NCI-H774 (cell line): ENCODE data around the gene ARHGAP44.

Experiments used
- DNase-seq: peaks from one replicate; lab custom pipeline; 2025; lab: John Stamatoyannopoulos, UW

Gene ARHGAP44

DNA sequence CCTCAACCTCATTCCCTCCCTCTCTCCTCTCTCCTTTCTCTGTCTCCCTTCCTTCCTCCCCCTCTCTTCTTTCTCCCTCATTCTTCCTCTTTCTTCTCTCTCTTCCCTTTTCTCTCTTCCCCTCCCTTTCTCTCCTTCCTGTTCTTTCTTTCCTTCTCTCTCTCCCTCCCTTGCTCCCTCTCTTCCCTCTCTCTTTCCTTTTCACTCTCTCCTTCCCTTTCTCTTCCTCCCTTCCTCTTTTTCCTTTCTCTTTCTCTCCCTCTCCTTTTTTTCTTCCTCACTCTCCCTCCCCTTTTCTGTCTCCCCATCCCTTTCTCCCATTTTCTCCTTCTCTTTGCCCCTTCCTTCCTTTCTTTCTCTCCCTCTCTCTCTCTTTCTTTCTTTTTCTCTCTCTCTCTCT, 236.4 kb downstream of the ARHGAP44 start:
- DNase-seq: no peak

DNA sequence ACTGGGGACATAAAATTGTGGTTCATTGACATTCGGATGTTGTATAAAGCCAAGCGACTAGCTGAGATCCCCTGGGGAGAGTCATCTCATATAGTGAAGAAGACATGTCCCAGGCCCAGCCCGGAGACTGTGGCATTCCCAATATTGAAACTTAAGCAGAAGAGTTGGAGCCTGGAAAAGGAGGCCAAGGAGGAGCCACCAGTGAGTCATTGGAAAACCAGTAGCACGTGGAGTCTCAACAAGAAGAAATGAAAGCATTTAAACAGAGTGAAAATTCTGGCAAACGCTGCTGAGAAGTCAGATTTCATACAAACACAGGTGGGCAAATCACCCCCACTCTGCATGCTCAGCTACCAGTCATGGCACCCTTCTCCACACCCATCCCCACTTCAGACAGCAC, 237.9 kb downstream of the ARHGAP44 start:
- DNase-seq: no peak

DNA sequence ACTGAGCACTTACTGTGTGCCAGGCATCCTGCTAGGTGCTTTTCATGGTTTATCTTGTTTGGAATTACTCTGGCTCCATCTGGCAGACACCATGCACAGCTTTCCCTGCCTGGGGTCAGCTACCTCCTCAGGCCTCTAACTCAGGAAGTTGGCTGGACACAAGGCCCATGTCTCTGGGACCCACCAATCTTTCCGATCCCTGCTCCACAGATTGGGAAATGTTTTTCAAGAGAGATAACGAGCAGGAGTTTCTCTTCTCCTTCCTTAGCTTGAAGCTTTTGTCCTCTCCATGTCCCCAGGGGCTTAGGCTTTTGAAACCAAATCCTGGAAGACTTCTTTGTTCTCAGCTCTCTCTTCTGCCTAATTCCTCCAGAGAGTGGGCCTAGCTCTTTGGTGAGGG, 240.0 kb downstream of the ARHGAP44 start:
- DNase-seq: no peak

DNA sequence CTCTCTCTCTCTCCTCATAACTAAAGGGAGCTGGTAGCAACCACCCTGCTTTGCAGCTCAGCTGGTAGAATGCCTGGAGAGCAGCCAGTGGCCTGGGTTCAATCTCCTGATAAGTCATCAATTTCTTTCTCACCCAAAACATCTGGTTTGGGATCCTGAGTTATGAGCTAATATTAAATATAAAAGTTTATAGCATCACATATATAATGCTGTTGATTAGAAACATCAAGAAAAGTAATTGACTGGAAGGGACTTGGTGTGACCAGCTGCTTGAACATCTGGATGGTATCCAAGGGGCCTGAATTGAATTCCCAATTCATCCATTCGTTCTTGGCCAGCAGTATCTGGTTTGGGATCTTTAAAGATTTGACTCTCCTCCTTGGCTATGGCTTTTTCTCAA, 240.8 kb downstream of the ARHGAP44 start:
- DNase-seq: no peak

DNA sequence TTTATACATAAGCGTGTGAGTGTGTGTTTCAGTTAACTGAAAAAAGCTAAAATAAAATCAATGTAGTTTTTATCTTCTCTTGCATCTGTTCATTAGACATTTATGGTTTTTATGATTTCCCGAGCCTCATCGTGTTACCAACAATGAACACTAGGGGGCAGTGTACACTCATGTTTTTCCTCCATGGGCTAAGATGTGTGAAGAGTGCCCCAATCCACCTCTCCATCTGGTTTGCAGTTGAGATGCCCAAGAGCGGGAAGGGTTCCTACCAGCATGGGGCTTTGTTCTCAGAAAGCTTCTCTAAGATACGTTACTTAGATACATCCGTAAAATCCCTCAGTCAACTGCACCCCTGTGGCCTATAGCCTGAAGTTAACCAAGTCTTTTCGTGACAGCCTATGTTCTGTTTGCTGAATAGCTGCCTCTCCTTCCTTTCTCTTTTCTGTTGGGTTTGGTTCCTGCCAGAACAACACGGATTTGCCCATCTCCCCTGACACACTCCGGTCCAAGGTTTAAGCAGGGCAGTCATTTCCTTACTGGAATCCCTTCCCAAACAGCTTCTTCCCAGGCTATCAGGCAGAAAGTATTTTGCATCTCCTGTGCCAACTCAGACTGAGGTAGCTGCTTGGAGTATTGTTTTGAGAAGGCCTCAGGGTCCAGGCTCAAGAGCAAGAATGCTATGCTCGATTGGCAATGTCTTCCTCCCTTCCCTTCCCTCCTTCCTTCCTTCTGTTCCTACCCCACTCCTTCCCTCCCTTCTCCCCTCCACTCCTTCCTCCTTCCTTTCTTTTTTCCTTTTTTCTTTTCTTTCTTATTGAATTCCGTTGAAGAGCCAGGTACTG, 241.4 kb downstream of the ARHGAP44 start:
- DNase-seq: peak; percentile 15

DNA sequence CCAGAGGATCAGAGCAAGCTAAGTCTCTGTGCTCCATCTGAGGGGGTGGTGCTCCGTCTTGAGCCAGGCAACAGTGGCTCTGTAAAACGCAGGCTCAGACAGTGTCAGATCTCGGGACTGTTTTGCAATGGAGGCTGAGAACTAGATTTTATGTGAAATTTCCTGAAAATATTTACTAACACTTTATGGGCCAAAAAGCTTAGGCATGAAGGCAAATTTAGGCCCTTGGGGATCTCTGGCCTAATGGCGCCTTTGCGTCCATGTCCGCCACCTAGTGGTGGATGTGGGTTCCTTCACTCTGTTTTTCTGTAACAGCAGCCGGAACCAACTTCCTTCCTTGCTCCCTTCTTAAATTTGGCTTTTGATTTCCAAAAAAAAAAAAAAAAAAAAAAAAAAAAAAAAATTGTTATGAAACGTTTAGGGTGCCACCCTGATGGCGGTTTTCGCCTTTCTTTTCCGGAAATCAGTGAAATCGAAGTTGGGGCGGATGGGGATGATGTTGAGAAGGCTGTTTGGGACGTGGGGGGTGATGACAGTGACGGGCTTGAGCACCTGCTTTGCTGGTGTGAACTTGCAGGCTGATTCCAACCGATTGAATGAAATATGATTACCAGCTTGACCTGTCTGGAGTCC, 242.5 kb downstream of the ARHGAP44 start:
- no peak for DNase-seq

DNA sequence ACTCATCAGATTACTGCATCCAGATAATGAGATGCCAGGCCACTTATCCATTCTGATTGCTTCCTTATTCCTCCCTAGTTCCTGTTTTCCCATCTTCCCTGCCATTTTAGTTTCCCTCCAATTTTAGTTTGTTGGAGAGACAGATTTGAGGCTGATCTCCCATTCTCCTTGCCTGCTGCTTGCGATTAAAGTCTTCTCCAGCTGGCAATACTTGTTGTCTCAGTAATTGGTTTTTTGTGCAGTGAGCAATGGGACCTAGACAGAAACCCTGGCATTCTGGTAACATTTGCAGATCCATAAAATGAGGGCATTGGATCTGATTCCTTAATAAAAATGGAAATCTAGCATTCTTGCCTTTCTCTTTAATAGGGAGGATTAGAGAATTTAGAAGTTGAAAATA, 246.1 kb downstream of the ARHGAP44 start:
- DNase-seq: no peak

DNA sequence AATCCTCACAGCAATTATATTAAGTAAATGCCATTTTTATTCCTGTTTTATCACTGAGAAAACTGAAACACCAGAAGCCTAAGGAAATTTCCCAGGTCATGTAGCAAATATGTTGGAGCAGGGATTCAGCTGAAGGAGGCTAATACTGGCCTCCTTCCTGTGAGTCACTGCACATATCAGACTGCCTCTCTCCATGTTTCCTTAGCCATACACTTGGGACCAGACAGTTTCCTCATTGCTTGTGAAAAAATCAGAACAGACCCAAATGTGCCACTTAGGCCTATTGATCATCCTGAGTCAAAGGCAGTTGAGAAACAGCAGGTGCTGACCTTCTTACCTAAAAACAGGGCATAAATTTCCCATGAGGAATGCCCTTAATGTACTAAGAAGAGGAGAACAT, 247.5 kb downstream of the ARHGAP44 start:
- no peak for DNase-seq

DNA sequence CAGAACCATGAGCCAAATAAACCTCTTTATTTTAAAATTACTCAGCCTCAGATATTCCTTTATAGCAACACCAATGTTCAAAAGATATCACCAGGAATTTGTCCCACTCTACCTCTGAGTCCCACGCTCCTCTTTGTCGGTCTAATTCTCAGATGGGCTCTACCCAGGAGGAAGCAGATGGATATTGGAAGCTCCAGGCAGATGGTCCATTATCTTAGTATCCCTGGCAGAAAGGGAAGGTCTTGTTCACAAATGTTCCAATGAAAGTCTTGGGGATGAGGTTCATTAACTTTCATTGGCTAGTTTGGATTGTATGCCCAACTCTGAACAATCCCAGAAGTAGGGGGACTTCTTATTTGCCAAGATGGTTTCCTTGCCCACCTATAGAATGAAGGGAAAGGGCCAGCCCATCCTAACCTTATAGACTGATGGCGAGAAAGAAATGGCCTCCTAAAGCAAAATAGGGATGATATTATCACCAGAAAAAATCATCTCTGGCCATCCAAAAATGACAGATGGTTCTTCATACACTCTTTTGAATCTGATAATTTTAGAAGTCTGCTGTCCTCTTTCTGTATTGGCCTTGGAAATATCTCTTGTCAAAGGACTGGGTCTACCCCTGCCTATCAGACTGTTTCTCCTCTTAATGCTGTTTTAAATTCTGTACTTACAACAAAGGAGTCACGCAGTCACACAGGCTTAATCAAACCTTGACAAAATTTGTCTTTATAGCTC, 249.8 kb downstream of the ARHGAP44 start:
- DNase-seq: no peak
